H1 (cell line): ENCODE results near the gene ORC5. TPM values are rescaled to one million over a fixed set of nuclear protein-coding genes. Genes with fewer than 3 reads are reported as not detected.

Experiments used
- CHD7 ChIP-seq: fragments of 300-600 bp; sonication (generic); IDR thresholded peaks from 2 replicates; pipeline ENCODE4 v1.7.1; 2012; ENCODE audit warnings: low read length, moderate library complexity, mild to moderate bottlenecking, inconsistent platforms; ENCODE audit not compliant: insufficient replicate concordance
- GTF2F1 ChIP-seq: IDR thresholded peaks from 2 replicates; pipeline ENCODE4 v1.6.1; 2012; ENCODE audit warnings: low read depth, low read length, improper control_type of control experiment, borderline replicate concordance
- HDAC2 ChIP-seq, 2 experiments: fragments of 300-600 bp in 1 of 2; sonication (generic) in 1 of 2; IDR thresholded peaks; 2 replicates each; pipeline ENCODE4 v1.6.1; 2011 to 2012; ENCODE audit warnings: low read depth in 2 of 2, low read length in 2 of 2, mild to moderate bottlenecking in 2 of 2, moderate library complexity in 2 of 2, borderline replicate concordance in 1 of 2, inconsistent platforms in 1 of 2
- KDM4A ChIP-seq: IDR thresholded peaks from one replicate; pipeline ENCODE4 v1.7.1; 2012; ENCODE audit warnings: low read depth, mild to moderate bottlenecking, moderate library complexity, low read length, inconsistent platforms; ENCODE audit not compliant: severe bottlenecking
- POLR2AphosphoS5 ChIP-seq: IDR thresholded peaks from 2 replicates; pipeline ENCODE4 v1.6.1; 2011; ENCODE audit warnings: low read depth, low read length
- POU5F1 ChIP-seq: IDR thresholded peaks from 2 replicates; pipeline ENCODE4 v1.6.1; 2011; ENCODE audit warnings: low read depth, mild to moderate bottlenecking, low read length, moderate library complexity
- SIX5 ChIP-seq: IDR thresholded peaks from 2 replicates; pipeline ENCODE4 v1.6.1; 2011; ENCODE audit warnings: mild to moderate bottlenecking, low read depth, low read length
- SP4 ChIP-seq: IDR thresholded peaks from 2 replicates; pipeline ENCODE4 v1.6.1; 2012; ENCODE audit warnings: low read length, inconsistent platforms
- TCF12 ChIP-seq: IDR thresholded peaks from 2 replicates; pipeline ENCODE4 v1.6.1; 2011; ENCODE audit warnings: low read depth, mild to moderate bottlenecking, low read length
- polyA plus RNA-seq, 7 experiments: library from polyadenylated mRNA; depleted of rRNA in 3 of 7; stranded (reverse) in 5 of 7; unstranded in 2 of 7; fragments of >200 nt in 5 of 7; fragments of 200-250 nt in 2 of 7; gene quantifications; 1 replicate in 5 of 7; 2 replicates in 1 of 7; 4 replicates in 1 of 7; pipeline versions ENCODE4 v1.2.1 to v1.2.3, GENCODE V29; 2011 to 2013; ENCODE audit warnings: missing spikeins in 2 of 7, mixed read lengths in 2 of 7
- total RNA-seq: library from RNA; stranded (reverse); fragmentation: NEBNext Ultra II Directional; extraction: Animal tissue kit (Norgen Biotek cat#: 25700); gene quantifications from 2 replicates; pipeline ENCODE4 v1.2.1, GENCODE V29; 2021

Gene ORC5
- total and polyA plus RNA-seq, 2 of the 8 experiments (the other 6 are each of a cell fraction or from before 2014, with no cell fraction given), result 7.7 to 19.9 TPM

- TF ChIP-seq CHD7, result no peak
- no peak for TF ChIP-seq HDAC2 (IDR thresholded peaks at IDR 0.05; ENCODE audit: borderline replicate concordance in 1 of 2, low read depth in 2 of 2, low read length in 2 of 2)
- no peak for TF ChIP-seq POLR2AphosphoS5
- no peak for TF ChIP-seq TCF12
- no peak for TF ChIP-seq KDM4A
- TF ChIP-seq POU5F1, result no peak
- TF ChIP-seq SIX5, result no peak
- no peak for TF ChIP-seq SP4
- TF ChIP-seq GTF2F1, result no peak
These were observed 83.3 kb downstream of the ORC5 start (continued) for GRCh38 chr7:104124469-104124868.
